Measurements from ENCODE around the gene LRRIQ1. TPM values are rescaled to one million over a fixed set of nuclear protein-coding genes. Genes with fewer than 3 reads are reported as not detected.

The LRRIQ1 gene
- total and polyA plus RNA-seq, 2 of the 8 experiments (the other 6 are each of a cell fraction or from before 2014, with no cell fraction given): 0.24 to 0.76 TPM

- no peaks in the 10 kb centered on the region for H3K9me3 ChIP-seq (ENCODE audit: insufficient read depth in 2 of 2, low read depth in 1 of 2, low read length in 1 of 2)
- H3K56ac ChIP-seq (replicated peaks; ENCODE audit: insufficient read length, low read depth, low read length): no peak overlapping the region
- peaks cover 0 to 1% (median 0%) of the 10 kb centered on the region in 4 experiments; a peak in 1 of 7 replicates for H3K27me3 ChIP-seq (replicated peaks in 1 of 4; ENCODE audit: control insufficient read depth in 3 of 4, extremely low read depth in 1 of 4, insufficient read depth in 3 of 4, low read length in 3 of 4)
- no peak overlapping the region for H2BK120ac ChIP-seq (replicated peaks; ENCODE audit: low read depth, low read length)
- ChIA-PET CTCF (ENCODE audit: partially characterized antibody) (no interaction called here), POLR2A (ENCODE audit: partially characterized antibody) (interaction anchor here (0.8 kb wide), 1 partner anchor 10 kb away, joined by 3 read pairs; no protein-coding TSS in a partner anchor)
- no peak overlapping the region for H2BK15ac ChIP-seq (ENCODE audit: low read length)
- no peak overlapping the region for H3K14ac ChIP-seq (ENCODE audit: insufficient read length)
- H2AK5ac ChIP-seq (ENCODE audit: low read depth, low read length): no peak overlapping the region
- no peak overlapping the region for H3K27ac ChIP-seq (ENCODE audit: low read depth, low read length)
- no peak overlapping the region for H3K18ac ChIP-seq (ENCODE audit: extremely low read depth, low read length)
- H3K79me1 ChIP-seq (ENCODE audit: low read depth, low read length): no peaks in the 10 kb centered on the region
- H3K79me2 ChIP-seq (ENCODE audit: control insufficient read depth in 1 of 2, insufficient read depth in 2 of 2, low read length in 2 of 2): no peaks in the 10 kb centered on the region
- no peak overlapping the region for H2BK20ac ChIP-seq (ENCODE audit: low read length)
- H3K9ac ChIP-seq (replicated peaks in 1 of 4; ENCODE audit: extremely low read depth in 1 of 4, low read depth in 3 of 4, low read length in 3 of 4): no peak overlapping the region
- H3K23me2 ChIP-seq (ENCODE audit: low read depth, low read length): no peaks in the 10 kb centered on the region
- no peak overlapping the region for H4K8ac ChIP-seq (ENCODE audit: extremely low read depth, insufficient read depth, low read length)
- FAIRE-seq (no peak), DNase-seq (ENCODE audit: low read depth in 1 of 2, low spot score in 2 of 2) (no peak)
- no peak overlapping the region for H3K4ac ChIP-seq (replicated peaks; ENCODE audit: insufficient read length, low read depth, low read length)
- no peak overlapping the region for H4K5ac ChIP-seq (ENCODE audit: insufficient read length, low read depth, low read length)
- H4K20me1 ChIP-seq (replicated peaks in 1 of 2; ENCODE audit: control insufficient read depth in 1 of 2, insufficient read depth in 2 of 2, low read length in 2 of 2): no peaks in the 10 kb centered on the region
- no peak overlapping the region for H2AFZ ChIP-seq (ENCODE audit: low read length)
- H3K36me3 ChIP-seq (ENCODE audit: control insufficient read depth in 2 of 4, insufficient read depth in 4 of 4, low read length in 3 of 4): no peaks in the 10 kb centered on the region
- no peak overlapping the region for H4K91ac ChIP-seq (replicated peaks; ENCODE audit: insufficient read length, low read length)
- no peak overlapping the region for H3K23ac ChIP-seq (ENCODE audit: insufficient read length)
- no peak overlapping the region for H3K4me2 ChIP-seq (ENCODE audit: insufficient read depth in 1 of 2, low read depth in 2 of 2, low read length in 2 of 2)
- H3K4me3 ChIP-seq (ENCODE audit: extremely low read depth in 1 of 4, insufficient read depth in 2 of 4, low read depth in 3 of 4, low read length in 4 of 4): no peak overlapping the region
- H3K4me1 ChIP-seq (replicated peaks in 1 of 4; ENCODE audit: control insufficient read depth in 3 of 4, insufficient read depth in 4 of 4, low read length in 3 of 4): no peaks in the 10 kb centered on the region
- TF ChIP-seq JUN (IDR thresholded peaks at IDR 0.05; ENCODE audit: low read depth, low read length): no peak
- no peak for TF ChIP-seq SP2 (IDR thresholded peaks at IDR 0.05; ENCODE audit: low read length)
- TF ChIP-seq TEAD4 (IDR thresholded peaks at IDR 0.05; ENCODE audit: low read depth, low read length): no peak
- no peak for TF ChIP-seq KDM1A (IDR thresholded peaks at IDR 0.05; ENCODE audit: borderline replicate concordance, low read length)
- no peak for TF ChIP-seq CBX5 (IDR thresholded peaks at IDR 0.05; ENCODE audit: low read depth, low read length)
- no peak for TF ChIP-seq CBX8 (IDR thresholded peaks at IDR 0.05; ENCODE audit: borderline replicate concordance, low read depth, low read length)
- TF ChIP-seq EP300 (IDR thresholded peaks at IDR 0.05; ENCODE audit: borderline replicate concordance in 1 of 2, low read depth in 2 of 2, low read length in 2 of 2): no peak
- no peak for TF ChIP-seq ATF2 (IDR thresholded peaks at IDR 0.05; ENCODE audit: low read length)
- no peak for TF ChIP-seq ATF3 (IDR thresholded peaks at IDR 0.05; ENCODE audit: insufficient read depth, low read depth, low read length)
- TF ChIP-seq TAF7 (optimal IDR thresholded peaks at IDR 0.05; ENCODE audit: borderline replicate concordance, low read depth, low read length): no peak
- no peak overlapping the region for H2BK5ac ChIP-seq (ENCODE audit: low read depth, low read length)
- no peak overlapping the region for H2BK12ac ChIP-seq (ENCODE audit: low read depth, low read length)
Measured at GRCh38 chr12:84994426-84994825, 41.7 kb upstream of the LRRIQ1 start.

Measured in H1 (cell line).